ENCODE measurements around the gene LMO7.

The LMO7 gene

DNA sequence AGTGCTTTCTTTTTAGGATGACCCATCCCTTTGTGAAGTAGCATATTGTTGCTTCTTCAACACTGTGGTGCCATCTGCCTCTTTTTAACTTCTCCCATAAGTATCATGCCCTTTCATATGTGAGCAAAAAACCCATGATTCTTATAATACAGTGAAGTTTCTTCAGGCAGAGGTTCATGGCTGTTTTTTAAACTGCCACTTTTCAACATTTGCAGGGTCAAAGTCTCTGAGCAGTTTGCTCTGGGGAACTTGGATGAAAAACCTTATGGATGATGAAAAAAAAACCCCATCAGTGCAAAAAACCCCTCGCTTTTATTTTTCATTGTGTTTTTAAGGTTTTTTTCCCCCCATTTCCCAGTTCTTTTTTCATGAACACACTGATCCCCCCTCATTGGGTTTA is 158.5 kb downstream of the LMO7 start:
- no peak overlapping the region for H3K4me3 ChIP-seq (replicated peaks; ENCODE audit: low read depth, low read length)
- TF ChIP-seq, protein P1, sequence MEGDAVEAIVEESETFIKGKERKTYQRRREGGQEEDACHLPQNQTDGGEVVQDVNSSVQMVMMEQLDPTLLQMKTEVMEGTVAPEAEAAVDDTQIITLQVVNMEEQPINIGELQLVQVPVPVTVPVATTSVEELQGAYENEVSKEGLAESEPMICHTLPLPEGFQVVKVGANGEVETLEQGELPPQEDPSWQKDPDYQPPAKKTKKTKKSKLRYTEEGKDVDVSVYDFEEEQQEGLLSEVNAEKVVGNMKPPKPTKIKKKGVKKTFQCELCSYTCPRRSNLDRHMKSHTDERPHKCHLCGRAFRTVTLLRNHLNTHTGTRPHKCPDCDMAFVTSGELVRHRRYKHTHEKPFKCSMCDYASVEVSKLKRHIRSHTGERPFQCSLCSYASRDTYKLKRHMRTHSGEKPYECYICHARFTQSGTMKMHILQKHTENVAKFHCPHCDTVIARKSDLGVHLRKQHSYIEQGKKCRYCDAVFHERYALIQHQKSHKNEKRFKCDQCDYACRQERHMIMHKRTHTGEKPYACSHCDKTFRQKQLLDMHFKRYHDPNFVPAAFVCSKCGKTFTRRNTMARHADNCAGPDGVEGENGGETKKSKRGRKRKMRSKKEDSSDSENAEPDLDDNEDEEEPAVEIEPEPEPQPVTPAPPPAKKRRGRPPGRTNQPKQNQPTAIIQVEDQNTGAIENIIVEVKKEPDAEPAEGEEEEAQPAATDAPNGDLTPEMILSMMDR (IDR thresholded peaks at IDR 0.05; ENCODE audit: low read length, missing control alignments), result no peak
- no peak for DNase-seq (ENCODE audit: low read depth)

DNA sequence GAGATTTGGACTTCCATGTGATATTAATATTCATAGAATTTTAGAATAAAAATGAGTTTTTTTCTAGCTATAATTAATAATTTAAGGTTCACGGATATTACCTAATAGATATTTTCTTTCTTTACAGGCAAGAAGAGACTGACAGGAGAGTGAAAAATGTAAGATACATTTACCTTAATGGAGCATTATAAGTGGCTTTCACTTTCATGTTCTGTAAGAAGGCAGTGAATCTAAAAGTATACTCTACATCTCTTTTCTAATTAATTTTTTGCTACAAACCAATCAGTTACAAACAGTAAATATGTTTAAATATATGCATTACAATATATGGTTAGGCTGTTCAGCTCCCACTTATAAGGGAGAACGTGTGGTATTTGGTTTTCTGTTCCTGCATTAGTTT is 159.1 kb downstream of the LMO7 start:
- TF ChIP-seq, protein P1 (IDR thresholded peaks at IDR 0.05; ENCODE audit: low read length, missing control alignments), result no peak
- no peak for DNase-seq (ENCODE audit: low read depth)
- H3K4me3 ChIP-seq (replicated peaks; ENCODE audit: low read depth, low read length), result no peak overlapping the region

DNA sequence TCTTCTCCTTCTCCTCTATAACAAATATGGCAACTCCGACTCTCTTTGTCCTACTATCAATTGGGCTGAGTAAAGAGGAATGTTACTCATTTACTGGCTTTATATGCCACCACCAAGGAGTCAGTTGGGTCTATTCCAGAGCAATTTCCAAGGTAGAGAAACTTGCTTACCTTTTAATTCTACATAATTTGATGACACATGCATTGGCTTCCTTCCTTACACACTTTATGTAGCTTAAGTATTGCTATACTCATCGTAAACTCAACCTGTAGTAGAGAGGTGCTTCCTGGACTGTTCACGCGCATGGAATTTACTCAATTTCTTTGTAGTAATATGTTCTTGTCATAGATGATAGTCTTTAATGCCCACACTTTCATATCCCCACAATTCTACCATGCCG is 160.7 kb downstream of the LMO7 start:
- TF ChIP-seq, protein P1 (IDR thresholded peaks at IDR 0.05; ENCODE audit: low read length, missing control alignments), result no peak
- no peak overlapping the region for H3K4me3 ChIP-seq (replicated peaks; ENCODE audit: low read depth, low read length)
- no peak for DNase-seq (ENCODE audit: low read depth)

DNA sequence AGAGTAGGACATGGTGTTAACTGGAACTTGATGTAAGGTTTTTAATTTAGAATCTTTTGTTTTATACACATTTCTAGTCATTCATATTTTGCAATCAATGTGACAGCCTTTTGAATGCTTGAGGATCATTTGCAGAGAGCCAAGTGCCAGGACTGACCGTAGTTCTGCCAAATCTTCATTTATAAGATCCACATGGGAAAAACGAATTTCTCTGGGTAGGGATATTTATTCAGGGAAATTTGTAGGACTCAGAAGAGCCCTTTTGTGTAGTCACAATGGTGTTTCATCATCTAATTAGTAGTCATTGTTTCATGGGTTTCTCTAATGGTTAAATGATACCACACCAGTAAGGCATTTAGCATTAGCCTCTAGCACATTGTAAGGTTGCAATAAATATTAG is 161.1 kb downstream of the LMO7 start:
- no peak for DNase-seq (ENCODE audit: low read depth)
- H3K4me3 ChIP-seq (replicated peaks; ENCODE audit: low read depth, low read length), result no peak overlapping the region
- TF ChIP-seq, protein P1 (IDR thresholded peaks at IDR 0.05; ENCODE audit: low read length, missing control alignments), result no peak

DNA sequence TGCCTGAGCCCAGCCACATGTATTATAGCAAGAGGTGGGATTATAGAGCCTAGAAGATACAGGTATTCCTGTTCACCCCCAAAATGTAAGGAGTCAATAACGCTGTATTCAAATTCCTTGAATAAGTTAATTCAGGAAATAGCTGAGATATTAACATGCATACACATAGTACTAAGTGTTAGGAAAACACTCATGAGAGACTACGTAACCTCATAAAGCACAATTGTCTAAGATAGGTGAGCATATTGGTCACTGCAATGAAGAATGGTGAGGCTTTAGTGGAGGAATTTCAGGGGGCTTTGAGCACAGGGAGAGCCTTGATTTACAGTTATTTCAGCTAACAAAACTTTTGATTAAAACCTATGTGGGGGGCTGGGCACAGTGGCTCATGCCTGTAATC is 161.6 kb downstream of the LMO7 start:
- DNase-seq (ENCODE audit: low read depth), result no peak
- TF ChIP-seq, protein P1 (IDR thresholded peaks at IDR 0.05; ENCODE audit: low read length, missing control alignments), result no peak

DNA sequence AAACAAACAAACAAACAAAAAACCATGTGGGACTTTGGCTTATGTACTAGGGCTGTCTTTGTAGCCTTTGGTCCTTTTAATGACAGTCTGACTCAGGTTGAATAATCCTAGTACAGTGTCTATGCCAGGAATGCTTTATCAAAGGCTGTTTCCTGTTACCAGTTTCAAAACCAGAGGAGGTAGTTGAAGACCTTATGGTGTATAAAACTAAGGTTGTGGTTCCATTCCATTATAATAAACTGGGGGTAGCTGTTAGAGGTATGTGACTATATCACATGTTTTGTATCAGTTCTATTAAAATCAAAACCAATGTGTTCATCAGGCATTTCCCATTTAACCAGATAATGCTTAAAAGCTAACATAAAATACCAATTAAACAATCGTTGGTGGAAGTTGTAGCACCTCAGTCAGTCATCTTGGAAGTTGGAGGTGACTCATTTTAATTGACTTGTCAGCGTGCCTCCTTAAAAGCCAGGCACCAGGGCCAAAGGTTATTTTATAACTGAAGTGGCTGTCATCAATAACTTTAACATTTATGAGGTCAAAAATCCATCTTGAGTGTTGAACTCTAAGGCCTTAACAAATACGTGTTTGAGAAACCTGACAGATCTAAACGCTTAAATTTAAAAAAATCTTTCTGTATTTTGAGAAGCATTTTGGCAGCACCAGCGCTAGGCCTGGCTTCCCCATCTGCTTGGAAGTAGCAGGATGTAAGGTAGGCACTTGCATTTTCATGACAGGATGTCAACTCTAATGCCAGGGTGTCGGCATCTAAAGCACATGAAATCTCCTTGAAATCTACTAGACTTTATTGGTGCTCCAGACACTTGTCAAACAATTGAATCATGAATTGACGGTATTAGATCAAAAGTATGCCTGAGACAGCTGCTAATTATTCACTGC is 162.5 kb downstream of the LMO7 start:
- no peak overlapping the region for H3K4me3 ChIP-seq (replicated peaks; ENCODE audit: low read depth, low read length)
- TF ChIP-seq, protein P1 (IDR thresholded peaks at IDR 0.05; ENCODE audit: low read length, missing control alignments), result no peak
- peak; percentile 47 for DNase-seq (ENCODE audit: low read depth)

More for the DNA sequence above, 161.6 kb downstream of the LMO7 start:
- H3K4me3 ChIP-seq (replicated peaks; ENCODE audit: low read depth, low read length), result no peak overlapping the region

DNA sequence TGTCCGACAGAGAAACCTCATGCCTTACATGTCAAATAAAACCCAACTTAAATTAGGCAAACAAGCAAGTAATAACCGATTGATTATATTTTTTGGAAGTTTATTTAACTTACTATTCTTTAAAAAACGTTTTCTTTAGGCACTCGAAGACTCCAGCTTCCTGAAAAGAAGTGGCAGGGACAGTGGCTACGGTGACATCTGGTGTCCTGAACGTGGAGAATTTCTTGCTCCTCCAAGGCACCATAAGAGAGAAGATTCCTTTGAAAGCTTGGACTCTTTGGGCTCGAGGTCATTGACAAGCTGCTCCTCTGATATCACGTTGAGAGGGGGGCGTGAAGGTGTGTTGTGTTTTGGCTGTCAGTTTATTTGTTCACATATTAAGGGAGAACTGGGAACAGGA is 164.4 kb downstream of the LMO7 start:
- DNase-seq (ENCODE audit: low read depth), result no peak
- H3K4me3 ChIP-seq (replicated peaks; ENCODE audit: low read depth, low read length), result no peak overlapping the region
- TF ChIP-seq, protein P1 (IDR thresholded peaks at IDR 0.05; ENCODE audit: low read length, missing control alignments), result no peak
